ENCODE results near the gene GPRIN2.
"Not testable (repeated sequence)": the region's sequence is repeated elsewhere in the genome, so short reads cannot be mapped to it uniquely, and the experiment has no call there.

The GPRIN2 gene

GRCh38 chr10:46536171-46536570, 20.3 kb downstream of the GPRIN2 start:
- no peak for DNase-seq (ENCODE audit: low read depth)

GRCh38 chr10:46534828-46535524, 21.5 kb downstream of the GPRIN2 start:
- no peak for DNase-seq (ENCODE audit: low read depth)

DNA sequence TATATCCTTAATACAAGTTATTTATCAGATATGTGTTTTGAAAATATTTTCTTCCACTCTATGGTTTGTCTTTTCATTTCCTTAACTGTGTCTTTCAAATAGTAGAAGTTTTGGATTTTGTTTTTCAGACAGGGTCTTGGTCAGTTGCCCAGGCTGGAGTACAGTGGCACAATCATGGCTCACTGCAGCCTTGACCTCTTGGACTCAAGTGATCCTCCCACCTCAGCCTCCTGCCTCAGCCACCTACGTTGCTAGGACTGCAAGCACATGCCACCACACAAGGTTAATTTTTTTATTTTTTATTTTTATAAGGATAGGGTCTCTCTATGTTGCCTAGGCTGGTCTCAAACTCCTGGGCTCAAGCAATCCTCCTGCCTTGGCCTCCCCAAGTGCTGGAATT, 24.2 kb downstream of the GPRIN2 start:
- DNase-seq (ENCODE audit: low read depth) = not testable (repeated sequence)

GRCh38 chr10:46530249-46531186, 25.9 kb downstream of the GPRIN2 start:
- no peak for DNase-seq (ENCODE audit: low read depth)

GRCh38 chr10:46529742-46530141, 26.7 kb downstream of the GPRIN2 start:
- DNase-seq (ENCODE audit: low read depth) = not testable (repeated sequence)

GRCh38 chr10:46528675-46529615, 27.5 kb downstream of the GPRIN2 start:
- DNase-seq (ENCODE audit: low read depth) = no peak

DNA sequence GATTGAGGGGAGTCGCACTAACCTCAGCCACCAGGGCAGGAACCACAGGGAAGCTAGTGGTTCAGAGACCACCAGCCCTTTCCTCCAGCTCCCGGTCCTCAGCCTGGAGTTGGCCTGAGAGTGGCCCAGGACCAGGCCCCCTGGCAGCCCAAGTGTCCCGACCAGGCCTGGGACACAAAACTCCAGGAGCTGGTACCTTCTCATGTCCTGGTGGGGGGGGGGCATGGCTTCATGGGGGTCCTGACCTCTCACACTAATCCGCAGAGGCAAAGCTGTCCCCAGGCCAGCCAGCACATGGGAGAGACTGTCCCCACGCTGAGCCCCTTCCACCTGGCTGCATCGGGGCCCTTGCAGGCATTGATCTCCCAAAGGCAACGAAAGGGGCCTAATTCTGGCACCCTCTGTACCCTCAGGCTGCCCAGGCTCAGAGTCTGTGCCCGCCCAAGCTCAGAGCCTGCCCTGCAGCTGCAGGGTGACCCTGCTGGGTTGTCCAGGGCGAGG, 28.2 kb downstream of the GPRIN2 start:
- no peak for DNase-seq (ENCODE audit: low read depth)

DNA sequence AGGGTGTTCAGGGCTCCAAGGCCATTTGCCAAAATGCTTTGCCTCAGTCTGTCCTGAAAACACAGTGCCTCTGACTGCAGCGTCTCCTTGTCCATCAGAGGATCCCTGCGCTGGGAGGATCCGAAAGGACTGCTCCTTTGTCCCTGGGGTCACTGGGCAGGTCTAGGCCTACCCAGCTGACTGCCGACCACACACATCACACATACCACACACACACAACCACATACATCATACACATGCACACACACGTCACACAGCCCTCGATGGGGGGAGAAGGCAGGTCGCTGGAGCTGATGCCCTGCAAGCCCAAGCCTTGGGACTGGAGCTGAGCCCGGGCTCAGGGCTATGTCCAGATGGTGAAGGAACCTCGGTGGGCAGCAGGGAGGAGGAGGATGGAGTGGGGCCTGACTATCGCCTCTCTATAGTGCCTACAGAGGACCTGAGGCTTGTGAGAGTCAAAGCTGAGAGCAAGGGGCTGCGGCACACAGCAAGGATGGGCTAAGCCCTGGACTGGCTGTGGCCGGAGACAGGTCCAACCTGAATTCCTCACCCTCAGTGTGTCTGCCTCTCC, 29.1 kb downstream of the GPRIN2 start:
- DNase-seq (ENCODE audit: low read depth) = no peak

DNA sequence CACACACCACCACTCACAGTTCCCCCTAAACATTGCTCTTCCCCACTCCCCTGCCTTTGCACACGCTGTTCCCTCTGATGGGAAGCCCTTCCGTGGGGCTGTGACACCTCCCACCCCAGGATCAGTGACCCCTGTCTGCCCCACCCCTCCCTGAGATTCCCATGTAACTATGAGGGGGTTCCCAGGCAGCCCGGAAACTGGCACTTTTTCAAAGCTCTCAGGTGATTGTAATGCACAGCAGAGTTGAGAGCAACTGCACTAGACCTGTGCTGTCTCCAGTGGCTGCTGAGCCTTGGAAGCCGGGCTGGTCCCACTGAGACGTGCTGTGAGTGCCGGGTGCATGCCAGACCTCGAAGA, 29.8 kb downstream of the GPRIN2 start:
- no peak for DNase-seq (ENCODE audit: low read depth)

- DNase-seq (ENCODE audit: low read depth) = no peak
Measured at GRCh38 chr10:46525824-46526681, 30.4 kb downstream of the GPRIN2 start.

- peak; percentile 95 for DNase-seq (ENCODE audit: low read depth)
Measured at GRCh38 chr10:46525177-46525823, 31.2 kb downstream of the GPRIN2 start.

- peak; percentile 93 for DNase-seq (ENCODE audit: low read depth)
Measured at GRCh38 chr10:46524472-46525176, 31.8 kb downstream of the GPRIN2 start.

GRCh38 chr10:46523962-46524471, 32.4 kb downstream of the GPRIN2 start:
- peak; percentile 98 for DNase-seq (ENCODE audit: low read depth)

DNA sequence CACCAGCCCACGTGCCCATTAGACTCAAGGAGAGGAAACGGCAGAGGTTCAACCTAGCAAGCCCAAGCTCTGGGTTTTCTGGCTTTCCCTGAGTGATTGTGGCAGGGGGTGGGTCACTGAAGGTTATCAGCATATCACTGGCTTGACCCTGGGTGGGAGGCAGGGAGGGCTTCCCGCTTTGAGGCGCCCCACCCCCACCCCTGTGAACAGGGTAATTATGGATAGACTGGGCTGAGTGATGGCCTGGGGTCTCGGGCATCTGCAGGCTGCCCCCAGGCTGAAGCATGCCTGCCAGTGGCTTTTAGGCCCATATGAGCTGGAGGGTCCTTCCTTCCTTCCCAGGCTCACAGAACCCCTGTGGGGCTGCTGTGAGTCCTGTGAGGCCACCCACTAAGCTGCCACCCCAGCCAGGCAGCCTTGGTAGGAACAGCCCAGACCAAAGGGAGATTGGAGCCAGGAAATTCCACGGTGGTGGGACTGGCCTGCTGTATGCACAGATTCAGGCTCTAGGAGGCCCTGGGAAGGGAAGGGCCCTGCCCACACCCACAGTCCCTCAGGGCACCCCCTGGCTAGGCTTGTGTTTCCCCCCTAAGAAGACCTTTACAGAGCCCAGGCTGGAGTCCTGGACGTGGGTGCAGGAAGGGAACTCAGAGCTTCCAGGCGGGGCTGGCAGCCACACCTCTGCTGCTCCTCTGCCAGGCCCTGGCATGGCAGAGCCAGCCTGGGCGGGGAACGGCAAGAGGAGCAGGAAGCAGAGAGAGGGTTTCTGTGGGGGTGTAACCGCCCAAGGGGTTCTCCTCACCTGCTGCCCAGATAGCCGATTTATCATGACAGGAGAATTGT, 33.1 kb downstream of the GPRIN2 start:
- DNase-seq (ENCODE audit: low read depth) = no peak

- DNase-seq (ENCODE audit: low read depth) = no peak
Measured at GRCh38 chr10:46522295-46523118, 34.0 kb downstream of the GPRIN2 start.

DNA sequence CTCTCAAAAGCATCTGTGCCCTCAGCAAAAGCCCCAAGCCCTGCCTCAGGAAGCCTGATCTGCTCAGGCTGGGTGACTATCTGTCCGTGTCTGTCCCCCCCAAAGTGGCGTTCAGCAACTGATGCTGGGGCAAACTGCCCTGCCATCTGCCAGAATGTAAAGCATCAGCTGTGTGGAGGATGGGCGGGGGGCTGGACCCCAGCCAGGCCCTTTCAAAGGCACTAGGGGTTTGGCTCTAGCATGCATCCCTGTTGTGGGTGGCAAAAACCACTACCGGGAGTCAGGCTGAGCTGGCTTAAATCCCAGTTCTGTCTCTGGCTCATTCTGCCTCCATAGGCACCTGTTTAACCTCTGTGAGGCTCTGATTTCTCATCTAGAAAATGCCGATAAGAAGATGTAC, 35.5 kb downstream of the GPRIN2 start:
- DNase-seq (ENCODE audit: low read depth) = no peak

- DNase-seq (ENCODE audit: low read depth) = no peak
Measured at GRCh38 chr10:46520381-46520780, 36.1 kb downstream of the GPRIN2 start.

Measured in HS-27A (cell line).